Medulla oblongata (tissue), 1 donor: ENCODE measurements around the gene TSKU.

Source experiments
- DNase-seq: peaks from one replicate; pipeline ENCODE4 v3.0.0-alpha.2; 2015; ENCODE audit errors: extremely low spot score

Gene TSKU

GRCh38 chr11:76752321-76753143, 30.6 kb upstream of the TSKU start:
- DNase-seq = no peak

GRCh38 chr11:76753449-76753848, 29.7 kb upstream of the TSKU start:
- no peak for DNase-seq

DNA sequence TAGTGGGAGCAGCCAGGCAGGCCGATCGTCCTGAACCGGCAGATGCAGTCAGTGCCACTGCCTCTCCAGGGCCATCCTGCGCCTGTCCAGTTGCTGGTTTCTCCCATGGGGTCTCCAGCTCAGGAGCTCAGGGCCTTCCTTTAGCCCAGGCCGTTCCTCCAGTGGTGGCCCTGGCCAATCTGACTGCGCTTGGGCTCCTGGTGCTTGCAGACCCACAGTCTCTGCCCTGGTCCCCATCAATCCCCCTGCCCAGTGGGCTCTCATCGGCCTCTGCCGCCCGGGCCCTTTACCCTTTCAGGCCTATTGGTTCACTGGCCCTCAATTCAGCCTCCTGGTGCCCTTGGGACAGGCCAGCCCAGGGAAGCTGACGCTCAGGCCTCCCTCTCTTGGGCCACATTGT, 29.2 kb upstream of the TSKU start:
- no peak for DNase-seq

DNA sequence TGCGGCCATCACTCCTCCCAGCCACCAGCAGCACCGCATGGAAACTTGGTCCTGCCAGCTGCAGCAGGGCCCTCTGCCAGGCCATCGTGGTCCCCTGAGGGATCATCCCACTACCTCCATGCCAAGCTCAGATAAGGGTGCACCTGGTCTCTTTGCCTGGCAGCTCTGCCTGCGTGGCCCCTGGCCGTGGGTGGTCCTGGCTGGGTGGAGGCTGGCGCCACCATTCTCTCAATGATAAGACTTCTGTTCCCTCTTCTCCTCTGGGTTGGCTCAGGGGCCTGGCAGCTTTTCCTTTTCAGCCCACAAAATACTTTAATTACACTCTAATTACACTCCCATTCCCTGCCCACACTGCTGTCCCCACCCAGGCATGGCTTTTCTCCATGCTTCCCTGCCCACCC, 26.8 kb upstream of the TSKU start:
- DNase-seq = no peak

DNA sequence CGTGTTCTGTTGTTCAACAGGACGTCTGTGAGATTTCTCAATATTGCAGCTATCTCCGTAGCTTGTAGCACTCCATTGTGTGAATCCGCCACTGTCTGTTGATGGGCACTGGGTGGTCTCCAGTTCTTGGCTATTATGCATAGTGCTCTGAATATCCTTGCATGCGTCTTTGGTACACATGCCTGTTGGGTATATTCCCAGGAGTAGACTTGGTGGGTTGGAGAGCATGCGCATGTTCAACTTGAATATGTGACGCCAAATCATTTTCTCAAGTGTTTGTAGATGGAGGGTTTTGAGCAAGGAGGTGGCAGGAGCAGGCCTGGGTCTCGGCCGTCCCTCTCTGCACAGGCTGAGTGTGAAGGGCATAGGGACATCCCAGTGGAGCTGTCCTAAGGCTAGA, 24.8 kb upstream of the TSKU start:
- no peak for DNase-seq

DNA sequence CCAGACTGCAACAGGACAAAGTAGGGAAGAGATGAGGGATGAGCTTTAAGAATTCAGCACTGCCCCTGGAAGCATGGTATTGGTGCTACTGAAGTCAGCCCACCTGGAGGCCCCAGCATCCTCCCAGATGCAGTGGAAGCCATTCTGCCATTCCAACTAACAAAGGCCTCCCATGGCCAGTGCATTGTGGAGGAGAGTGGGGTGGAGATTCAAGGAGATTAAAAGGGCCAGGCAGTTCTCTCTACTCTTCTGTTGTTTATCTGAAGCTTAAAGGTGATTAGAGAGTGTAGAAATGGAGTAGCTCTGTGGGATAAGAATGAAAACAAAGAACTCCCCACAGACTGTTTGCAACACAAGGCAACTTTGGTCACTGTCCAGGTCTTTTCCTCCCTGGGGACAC, 24.1 kb upstream of the TSKU start:
- DNase-seq = no peak

- DNase-seq = no peak
Measured at GRCh38 chr11:76759517-76759916, 23.6 kb upstream of the TSKU start.

DNA sequence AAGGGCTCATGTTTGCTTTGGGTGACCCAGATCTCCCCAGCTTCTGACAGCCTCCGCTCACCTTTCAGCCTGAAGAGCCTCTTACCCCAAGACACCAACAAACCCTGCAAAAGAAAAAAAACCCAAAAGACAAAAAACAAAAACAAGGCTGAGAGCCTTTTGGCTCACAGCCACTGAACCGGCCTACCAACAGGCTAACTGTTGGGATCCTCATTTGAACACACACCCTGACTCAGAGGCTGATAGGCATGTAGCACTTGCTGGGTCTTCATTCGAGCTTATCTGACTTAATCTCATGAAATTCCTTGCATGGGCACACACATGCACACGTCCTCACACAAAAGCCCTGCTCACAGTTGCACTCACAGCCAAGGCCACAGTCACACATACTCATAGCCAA, 22.9 kb upstream of the TSKU start:
- DNase-seq = no peak

GRCh38 chr11:76761718-76762355, 21.3 kb upstream of the TSKU start:
- DNase-seq = no peak

GRCh38 chr11:76762356-76762752, 20.8 kb upstream of the TSKU start:
- DNase-seq = no peak

- DNase-seq = no peak
Measured at GRCh38 chr11:76762867-76763572, 20.1 kb upstream of the TSKU start.

DNA sequence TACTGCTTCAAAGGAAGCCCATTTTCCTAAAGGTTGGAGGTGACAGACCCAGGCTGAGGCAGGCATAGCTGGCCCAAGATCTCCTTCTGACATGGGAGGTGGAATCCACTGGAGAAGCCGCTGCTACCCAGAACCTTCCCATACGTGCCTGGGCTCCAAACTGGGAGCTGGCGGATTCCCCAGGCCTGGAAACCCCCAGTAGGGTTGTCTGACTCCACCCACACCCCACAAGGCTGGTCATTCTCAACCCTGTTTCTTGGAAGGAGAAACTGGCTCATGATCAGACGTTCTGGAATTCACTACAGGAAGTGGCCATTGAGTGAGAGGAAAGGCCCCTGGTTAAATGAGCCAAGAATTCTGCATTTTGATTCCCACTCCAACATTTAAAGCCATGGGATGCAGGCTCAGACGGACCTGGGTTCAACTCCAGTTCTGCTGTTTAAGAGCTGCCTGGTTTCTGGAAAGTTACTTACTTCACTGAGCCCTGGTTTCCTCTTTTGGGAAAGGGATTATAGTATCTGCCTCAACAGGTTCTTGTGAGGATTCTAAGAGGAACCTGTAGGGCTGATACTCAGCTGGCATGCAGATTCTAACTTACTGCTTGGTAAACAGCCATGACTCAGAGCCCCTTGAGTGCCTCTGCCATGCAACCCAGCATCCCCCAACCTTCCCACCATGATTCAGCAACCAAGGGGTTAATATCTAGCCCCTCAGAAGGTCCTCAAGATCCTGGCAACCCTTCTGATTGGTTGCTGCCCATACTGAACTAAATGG, 19.4 kb upstream of the TSKU start:
- DNase-seq = peak; percentile 81

- DNase-seq = no peak
Measured at GRCh38 chr11:76764941-76765665, 18.1 kb upstream of the TSKU start.

DNA sequence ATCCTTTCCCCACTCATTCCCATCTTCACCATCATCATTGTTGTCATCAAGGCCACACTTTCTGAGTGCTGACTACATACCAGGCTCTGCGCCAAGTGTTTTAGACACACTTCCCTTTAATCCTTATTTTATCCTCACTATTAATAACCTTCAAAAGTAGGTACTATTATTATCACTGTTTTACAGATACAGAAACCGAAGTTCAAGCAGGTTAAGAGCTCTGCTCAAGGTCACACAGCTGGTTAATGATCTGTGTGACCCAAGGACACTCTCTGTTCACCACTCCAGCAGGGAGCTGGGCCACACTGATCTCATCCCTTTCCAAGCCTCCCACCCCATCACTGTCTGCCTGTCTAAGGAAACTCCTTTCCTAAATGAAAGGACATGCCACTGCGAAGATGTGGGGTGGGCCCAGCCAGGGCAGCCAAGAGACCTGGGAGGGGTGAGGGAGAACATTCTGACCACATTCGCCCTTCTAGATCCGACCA, 17.2 kb upstream of the TSKU start:
- no peak for DNase-seq

- no peak for DNase-seq
Measured at GRCh38 chr11:76766521-76766920, 16.6 kb upstream of the TSKU start.

DNA sequence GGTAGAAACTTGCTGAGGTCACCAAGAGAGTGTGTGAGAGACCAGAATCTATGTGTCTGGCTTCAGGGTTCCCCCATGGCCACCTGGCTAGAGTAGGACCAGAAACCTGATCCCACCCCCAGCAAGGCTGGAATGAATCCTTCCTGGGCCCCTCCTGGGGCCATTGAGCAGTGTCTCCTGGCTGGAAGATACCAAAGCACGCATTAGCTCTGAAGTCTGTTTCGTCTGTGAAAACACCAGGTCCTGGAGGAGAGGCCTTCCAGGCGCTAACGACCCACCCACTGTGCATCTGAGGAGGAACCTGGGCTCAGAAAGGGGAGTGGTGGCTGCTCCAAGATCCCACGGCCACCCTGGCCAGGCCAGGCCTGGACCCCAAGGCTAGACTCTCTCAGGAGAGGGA, 15.5 kb upstream of the TSKU start:
- DNase-seq = no peak

DNA sequence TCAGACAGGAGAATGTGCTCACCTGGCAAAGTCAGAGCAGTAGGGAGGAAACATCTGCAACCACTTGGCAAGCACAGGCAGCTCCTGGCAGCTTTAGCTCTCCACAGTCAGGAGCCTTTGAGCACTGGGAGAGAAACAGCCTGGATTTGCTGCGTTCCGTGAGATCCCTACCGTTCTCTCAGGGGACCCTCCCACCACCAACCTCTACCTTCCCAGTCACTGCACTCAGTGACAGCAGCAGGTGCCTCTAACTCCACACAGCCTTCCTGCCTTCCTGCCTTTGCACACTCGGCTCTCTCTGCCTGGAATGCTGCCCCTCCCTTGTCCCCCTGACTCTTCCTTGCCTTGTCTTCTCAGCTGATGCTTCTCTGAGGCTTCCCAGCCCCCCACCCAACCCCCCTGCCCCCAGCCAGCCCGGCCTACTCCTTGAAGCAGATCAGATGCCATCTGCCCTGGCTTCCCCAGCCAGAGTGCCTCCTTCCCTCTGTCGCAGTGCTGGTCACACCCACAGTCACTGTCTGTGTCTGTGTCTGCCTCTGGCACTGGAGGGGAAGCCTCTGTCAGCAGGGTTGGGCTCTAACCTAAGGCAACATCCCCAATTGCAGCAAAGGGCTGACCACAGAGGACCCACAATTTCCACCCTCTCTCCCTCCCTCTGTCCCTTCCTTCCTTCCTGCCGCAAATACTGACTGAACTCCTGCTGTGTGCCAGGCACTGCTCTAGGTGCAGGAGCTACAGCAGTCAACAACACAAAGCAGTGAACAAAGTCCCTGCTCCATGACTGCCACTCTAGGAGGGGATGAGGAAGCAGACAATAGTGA, 14.9 kb upstream of the TSKU start:
- peak; percentile 68 for DNase-seq

- no peak for DNase-seq
Measured at GRCh38 chr11:76768909-76769560, 14.1 kb upstream of the TSKU start.

GRCh38 chr11:76769645-76770586, 13.2 kb upstream of the TSKU start:
- DNase-seq = no peak
